ENCODE data around the gene METTL23.
"Not testable (repeated sequence)": the region's sequence is repeated elsewhere in the genome, so short reads cannot be mapped to it uniquely, and the experiment has no call there.

Gene METTL23

GRCh38 chr17:76735006-76735405 lies 8.4 kb downstream of the METTL23 start:
- H3K36me3 ChIP-seq (ENCODE audit: control insufficient read depth in 2 of 2, insufficient read depth in 2 of 2, low read length in 2 of 2): peaks cover 39 to 44% of the 10 kb centered on the region in 2 donors
- H3K27ac ChIP-seq (ENCODE audit: low read depth in 2 of 2, low read length in 2 of 2): peak overlapping the region; percentile 4 to 26
- no peaks in the 10 kb centered on the region for H3K9me3 ChIP-seq (ENCODE audit: control insufficient read depth in 2 of 2, low read length in 2 of 2)
- H3K4me3 ChIP-seq (ENCODE audit: low read length in 2 of 2): peak overlapping the region; percentile 89 to 97
- H3K27me3 ChIP-seq (ENCODE audit: control insufficient read depth in 2 of 2, insufficient read depth in 2 of 2, low read length in 2 of 2): no peaks in the 10 kb centered on the region
- H3K9ac ChIP-seq (ENCODE audit: low read depth in 1 of 2, low read length in 2 of 2): peak overlapping the region; percentile 98 to 100
- H3K4me1 ChIP-seq (ENCODE audit: control insufficient read depth in 2 of 2, insufficient read depth in 2 of 2, low read length in 2 of 2): peaks cover 28 to 35% of the 10 kb centered on the region in 2 donors

- Histone ChIP-seq H3K4me1 (ENCODE audit: control insufficient read depth in 2 of 2, insufficient read depth in 2 of 2, low read length in 2 of 2) (peaks cover 28 to 35% of the 10 kb centered on the region in 2 donors), H3K27ac (ENCODE audit: low read depth in 2 of 2, low read length in 2 of 2) (peak overlapping the region; percentile 98 to 100), H3K4me3 (ENCODE audit: low read length in 2 of 2) (peak overlapping the region; percentile 89 to 97), H3K9me3 (ENCODE audit: control insufficient read depth in 2 of 2, low read length in 2 of 2) (no peaks in the 10 kb centered on the region), H3K36me3 (ENCODE audit: control insufficient read depth in 2 of 2, insufficient read depth in 2 of 2, low read length in 2 of 2) (peaks cover 39 to 42% of the 10 kb centered on the region in 2 donors), H3K27me3 (ENCODE audit: control insufficient read depth in 2 of 2, insufficient read depth in 2 of 2, low read length in 2 of 2) (no peaks in the 10 kb centered on the region), H3K9ac (ENCODE audit: low read depth in 1 of 2, low read length in 2 of 2) (peak overlapping the region; percentile 98 to 100)
Measured at GRCh38 chr17:76735586-76736348, 9.1 kb downstream of the METTL23 start.

GRCh38 chr17:76736349-76737081 lies 9.9 kb downstream of the METTL23 start:
- peaks cover 28 to 35% of the 10 kb centered on the region in 2 donors for H3K4me1 ChIP-seq (ENCODE audit: control insufficient read depth in 2 of 2, insufficient read depth in 2 of 2, low read length in 2 of 2)

GRCh38 chr17:76737082-76737675 lies 10.5 kb downstream of the METTL23 start, which contains the start of gene SRSF2:
Gene SRSF2, minus strand, starts transcription at chr17:76737331. Its CDS starts 171 bp downstream, at chr17:76737160.
- H3K27ac ChIP-seq (ENCODE audit: low read depth in 2 of 2, low read length in 2 of 2): peak within 1 kb of the TSS; percentile 100
- H3K4me1 ChIP-seq (ENCODE audit: control insufficient read depth in 2 of 2, insufficient read depth in 2 of 2, low read length in 2 of 2): peaks cover 28 to 35% of the 10 kb centered on the region in 2 donors
- no peaks in the 10 kb centered on the region for H3K9me3 ChIP-seq (ENCODE audit: control insufficient read depth in 2 of 2, low read length in 2 of 2)
- H3K36me3 ChIP-seq (ENCODE audit: control insufficient read depth in 2 of 2, insufficient read depth in 2 of 2, low read length in 2 of 2): peaks cover 37 to 39% of the 10 kb centered on the region in 2 donors
- H3K27me3 ChIP-seq (ENCODE audit: control insufficient read depth in 2 of 2, insufficient read depth in 2 of 2, low read length in 2 of 2): no peaks in the 10 kb centered on the region
- H3K9ac ChIP-seq (ENCODE audit: low read depth in 1 of 2, low read length in 2 of 2): peak within 1 kb of the TSS; percentile 98 to 100
- peak within 1 kb of the TSS; percentile 89 to 97 for H3K4me3 ChIP-seq (ENCODE audit: low read length in 2 of 2)

More at GRCh38 chr17:76736349-76737081, 9.9 kb downstream of the METTL23 start:
- no peaks in the 10 kb centered on the region for H3K9me3 ChIP-seq (ENCODE audit: control insufficient read depth in 2 of 2, low read length in 2 of 2)
- H3K4me3 ChIP-seq (ENCODE audit: low read length in 2 of 2): peak overlapping the region; percentile 89 to 97
- peak overlapping the region; percentile 98 to 100 for H3K27ac ChIP-seq (ENCODE audit: low read depth in 2 of 2, low read length in 2 of 2)
- H3K9ac ChIP-seq (ENCODE audit: low read depth in 1 of 2, low read length in 2 of 2): peak overlapping the region; percentile 98 to 100
- peaks cover 36 to 37% of the 10 kb centered on the region in 2 donors for H3K36me3 ChIP-seq (ENCODE audit: control insufficient read depth in 2 of 2, insufficient read depth in 2 of 2, low read length in 2 of 2)
- no peaks in the 10 kb centered on the region for H3K27me3 ChIP-seq (ENCODE audit: control insufficient read depth in 2 of 2, insufficient read depth in 2 of 2, low read length in 2 of 2)

GRCh38 chr17:76737676-76738467 lies 11.2 kb downstream of the METTL23 start, which contains the start of gene MFSD11:
Gene MFSD11, plus strand, starts transcription at chr17:76738119. Its CDS starts 234 bp downstream, at chr17:76738353.
- no peaks in the 10 kb centered on the region for H3K27me3 ChIP-seq (ENCODE audit: control insufficient read depth in 2 of 2, insufficient read depth in 2 of 2, low read length in 2 of 2)
- peak within 1 kb of the TSS; percentile 89 to 97 for H3K4me3 ChIP-seq (ENCODE audit: low read length in 2 of 2)
- peak within 1 kb of the TSS; percentile 100 for H3K27ac ChIP-seq (ENCODE audit: low read depth in 2 of 2, low read length in 2 of 2)
- H3K4me1 ChIP-seq (ENCODE audit: control insufficient read depth in 2 of 2, insufficient read depth in 2 of 2, low read length in 2 of 2): peaks cover 28 to 35% of the 10 kb centered on the region in 2 donors
- H3K9ac ChIP-seq (ENCODE audit: low read depth in 1 of 2, low read length in 2 of 2): peak within 1 kb of the TSS; percentile 98 to 100
- no peaks in the 10 kb centered on the region for H3K9me3 ChIP-seq (ENCODE audit: control insufficient read depth in 2 of 2, low read length in 2 of 2)
- H3K36me3 ChIP-seq (ENCODE audit: control insufficient read depth in 2 of 2, insufficient read depth in 2 of 2, low read length in 2 of 2): peaks cover 35 to 37% of the 10 kb centered on the region in 2 donors

GRCh38 chr17:76738468-76738850 lies 11.8 kb downstream of the METTL23 start:
- Histone ChIP-seq H3K9ac (ENCODE audit: low read depth in 1 of 2, low read length in 2 of 2) (peak overlapping the region; percentile 77 to 90), H3K27me3 (ENCODE audit: control insufficient read depth in 2 of 2, insufficient read depth in 2 of 2, low read length in 2 of 2) (no peaks in the 10 kb centered on the region), H3K27ac (ENCODE audit: low read depth in 2 of 2, low read length in 2 of 2) (peak overlapping the region; percentile 100), H3K9me3 (ENCODE audit: control insufficient read depth in 2 of 2, low read length in 2 of 2) (no peaks in the 10 kb centered on the region), H3K4me1 (ENCODE audit: control insufficient read depth in 2 of 2, insufficient read depth in 2 of 2, low read length in 2 of 2) (peaks cover 26 to 33% of the 10 kb centered on the region in 2 donors), H3K4me3 (ENCODE audit: low read length in 2 of 2) (peak overlapping the region; percentile 81 to 88), H3K36me3 (ENCODE audit: control insufficient read depth in 2 of 2, insufficient read depth in 2 of 2, low read length in 2 of 2) (peaks cover 30 to 31% of the 10 kb centered on the region in 2 donors)

- not testable (repeated sequence) for H3K4me3 ChIP-seq (ENCODE audit: low read length in 2 of 2)
- H3K4me1 ChIP-seq (ENCODE audit: control insufficient read depth in 2 of 2, insufficient read depth in 2 of 2, low read length in 2 of 2): peaks cover 17 to 25% of the 10 kb centered on the region in 2 donors
Measured at GRCh38 chr17:76739568-76740115, 13.0 kb downstream of the METTL23 start.

GRCh38 chr17:76740329-76741118 lies 13.9 kb downstream of the METTL23 start:
- Histone ChIP-seq H3K9me3 (ENCODE audit: control insufficient read depth in 2 of 2, low read length in 2 of 2) (no peaks in the 10 kb centered on the region), H3K27ac (ENCODE audit: low read depth in 2 of 2, low read length in 2 of 2) (no peak overlapping the region), H3K36me3 (ENCODE audit: control insufficient read depth in 2 of 2, insufficient read depth in 2 of 2, low read length in 2 of 2) (peaks cover 24 to 35% of the 10 kb centered on the region in 2 donors), H3K4me1 (ENCODE audit: control insufficient read depth in 2 of 2, insufficient read depth in 2 of 2, low read length in 2 of 2) (peaks cover 9 to 16% of the 10 kb centered on the region in 2 donors), H3K27me3 (ENCODE audit: control insufficient read depth in 2 of 2, insufficient read depth in 2 of 2, low read length in 2 of 2) (no peaks in the 10 kb centered on the region), H3K4me3 (ENCODE audit: low read length in 2 of 2) (no peak overlapping the region), H3K9ac (ENCODE audit: low read depth in 1 of 2, low read length in 2 of 2) (no peak overlapping the region)

More at GRCh38 chr17:76739568-76740115, 13.0 kb downstream of the METTL23 start:
- H3K9me3 ChIP-seq (ENCODE audit: control insufficient read depth in 2 of 2, low read length in 2 of 2); H3K9ac ChIP-seq (ENCODE audit: low read depth in 1 of 2, low read length in 2 of 2); H3K27ac ChIP-seq (ENCODE audit: low read depth in 2 of 2, low read length in 2 of 2); H3K27me3 ChIP-seq (ENCODE audit: control insufficient read depth in 2 of 2, insufficient read depth in 2 of 2, low read length in 2 of 2): not testable (repeated sequence)
- H3K36me3 ChIP-seq (ENCODE audit: control insufficient read depth in 2 of 2, insufficient read depth in 2 of 2, low read length in 2 of 2): peaks cover 22 to 33% of the 10 kb centered on the region in 2 donors
